Sigmoid colon (tissue), 7 donors: Measurements from ENCODE around the gene FOLR3. TPM values are rescaled to one million over a fixed set of nuclear protein-coding genes. Genes with fewer than 3 reads are reported as not detected.
"Not testable (repeated sequence)": the region's sequence is repeated elsewhere in the genome, so short reads cannot be mapped to it uniquely, and the experiment has no call there.

Source experiments
- DNase-seq: peaks from one replicate; pipeline ENCODE4 v3.0.0-alpha.2; 2019
- H3K27ac ChIP-seq, 4 donors: fragments of 200-600 bp; sonication (generic); one replicate each; pipeline ENCODE4 v1.5.1; 2016 to 2019; ENCODE audit warnings: mild to moderate bottlenecking in 1 of 4
- H3K27me3 ChIP-seq, 3 donors: fragments of 200-600 bp; sonication (generic); one replicate each; pipeline ENCODE4 v1.5.1; 2019; ENCODE audit warnings: mild to moderate bottlenecking in 1 of 3
- H3K36me3 ChIP-seq, 4 donors: fragments of 200-600 bp; sonication (generic); one replicate each; pipeline ENCODE4 v1.5.1; 2016 to 2019
- H3K4me1 ChIP-seq, 4 donors: fragments of 200-600 bp; sonication (generic); one replicate each; pipeline ENCODE4 v1.5.1; 2017 to 2019
- H3K4me3 ChIP-seq, 4 donors: fragments of 200-600 bp; sonication (generic); one replicate each; pipeline ENCODE4 v1.5.1; 2017 to 2019; ENCODE audit warnings: mild to moderate bottlenecking in 2 of 4, moderate library complexity in 1 of 4
- H3K9me3 ChIP-seq, 4 donors: fragments of 200-600 bp in 3 of 4; sonication (generic) in 3 of 4; one replicate each; pipeline versions ENCODE4 v1.5.1 to v1.6.1; 2013 to 2019
- EP300 ChIP-seq, 4 donors: sonication (generic); formaldehyde crosslinking; IDR thresholded peaks; one replicate each; pipeline ENCODE4 v1.6.1; 2017; ENCODE audit warnings: antibody characterized with exemption in 4 of 4
- POLR2A ChIP-seq, 2 donors: fragments of 450-650 bp; IDR thresholded peaks; one replicate each; pipeline ENCODE4 v1.6.1; 2016; ENCODE audit warnings: antibody characterized with exemption in 2 of 2, mild to moderate bottlenecking in 2 of 2, moderate library complexity in 2 of 2
- POLR2AphosphoS5 ChIP-seq, 4 donors: sonication (generic); formaldehyde crosslinking; IDR thresholded peaks; one replicate each; pipeline ENCODE4 v1.6.1; 2017; ENCODE audit warnings: antibody characterized with exemption in 4 of 4
- WGBS, 2 donors: extraction: QIAGEN DNeasy Blood & Tissue Kit; methylation state at CpG; one replicate each; pipeline ENCODE4 v1.1.7; 2013; 5-methylcytosine and 5-hydroxymethylcytosine counted together
- intact Hi-C: fragments of 100-400 bp; cut with DNase I; formaldehyde crosslinking; loops from one replicate; pipeline ENCODE4 v1.15.1; 2023
- polyA plus RNA-seq, 3 donors: library from polyadenylated mRNA; stranded (reverse); fragments of 200-250 nt; gene quantifications; one replicate each; pipeline ENCODE4 v1.2.3, GENCODE V29; 2013
- total RNA-seq, 4 donors: library from RNA; depleted of rRNA; stranded (reverse); fragments of >200 nt; gene quantifications; one replicate each; pipeline ENCODE4 v1.1.0, GENCODE V29; 2016
- TF ChIP-seq, protein P1 (sequence below), 4 experiments: fragments of 450-650 bp in 3 of 4; fragments of 200-600 bp in 1 of 4; IDR thresholded peaks; one replicate each; pipeline ENCODE4 v1.5.1; 2016 to 2019; ENCODE audit warnings: antibody characterized with exemption in 4 of 4, mild to moderate bottlenecking in 3 of 4, moderate library complexity in 2 of 4
- donor health status: healthy with polysubstance abuse.
- donor health status: Bipolar disorder and iron deficiency.
- donor health status: healthy.

The FOLR3 gene
- total and polyA plus RNA-seq, 7 donors, result 0.16 TPM; not detected in 6

DNA sequence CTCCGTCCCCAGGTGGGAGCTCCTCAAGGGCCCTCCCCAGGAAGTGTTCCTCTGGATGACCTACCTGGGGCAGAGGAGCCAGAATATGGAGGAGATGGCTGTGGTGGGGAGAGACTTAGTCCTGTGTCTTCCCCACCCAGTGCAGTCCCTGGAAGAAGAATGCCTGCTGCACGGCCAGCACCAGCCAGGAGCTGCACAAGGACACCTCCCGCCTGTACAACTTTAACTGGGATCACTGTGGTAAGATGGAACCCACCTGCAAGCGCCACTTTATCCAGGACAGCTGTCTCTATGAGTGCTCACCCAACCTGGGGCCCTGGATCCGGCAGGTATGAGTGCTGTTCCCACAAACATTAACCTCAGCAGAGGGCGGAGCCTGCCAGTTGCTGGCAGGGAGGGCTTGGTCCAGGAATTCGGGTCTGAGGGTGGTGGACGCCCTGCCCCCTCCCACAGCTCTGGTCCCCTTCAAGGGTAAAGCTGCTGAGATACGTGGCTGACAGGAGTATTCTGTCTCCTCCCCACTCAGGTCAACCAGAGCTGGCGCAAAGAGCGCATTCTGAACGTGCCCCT, 3.4 kb downstream of the FOLR3 start:
- H3K4me1 ChIP-seq, result no peaks in the 10 kb centered on the region
- H3K9me3 ChIP-seq, result no peaks in the 10 kb centered on the region
- H3K4me3 ChIP-seq, result no peak overlapping the region
- no peak for DNase-seq
- H3K27ac ChIP-seq, result no peak overlapping the region
- intact Hi-C loops, result no loop called here
- H3K27me3 ChIP-seq, result no peaks in the 10 kb centered on the region
- H3K36me3 ChIP-seq, result no peaks in the 10 kb centered on the region
- TF ChIP-seq EP300 (IDR thresholded peaks at IDR 0.05) (no peak), POLR2AphosphoS5 (IDR thresholded peaks at IDR 0.05) (no peak), POLR2A (IDR thresholded peaks at IDR 0.05) (no peak)
- TF ChIP-seq, protein P1, sequence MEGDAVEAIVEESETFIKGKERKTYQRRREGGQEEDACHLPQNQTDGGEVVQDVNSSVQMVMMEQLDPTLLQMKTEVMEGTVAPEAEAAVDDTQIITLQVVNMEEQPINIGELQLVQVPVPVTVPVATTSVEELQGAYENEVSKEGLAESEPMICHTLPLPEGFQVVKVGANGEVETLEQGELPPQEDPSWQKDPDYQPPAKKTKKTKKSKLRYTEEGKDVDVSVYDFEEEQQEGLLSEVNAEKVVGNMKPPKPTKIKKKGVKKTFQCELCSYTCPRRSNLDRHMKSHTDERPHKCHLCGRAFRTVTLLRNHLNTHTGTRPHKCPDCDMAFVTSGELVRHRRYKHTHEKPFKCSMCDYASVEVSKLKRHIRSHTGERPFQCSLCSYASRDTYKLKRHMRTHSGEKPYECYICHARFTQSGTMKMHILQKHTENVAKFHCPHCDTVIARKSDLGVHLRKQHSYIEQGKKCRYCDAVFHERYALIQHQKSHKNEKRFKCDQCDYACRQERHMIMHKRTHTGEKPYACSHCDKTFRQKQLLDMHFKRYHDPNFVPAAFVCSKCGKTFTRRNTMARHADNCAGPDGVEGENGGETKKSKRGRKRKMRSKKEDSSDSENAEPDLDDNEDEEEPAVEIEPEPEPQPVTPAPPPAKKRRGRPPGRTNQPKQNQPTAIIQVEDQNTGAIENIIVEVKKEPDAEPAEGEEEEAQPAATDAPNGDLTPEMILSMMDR (IDR thresholded peaks at IDR 0.05), result no peak
- WGBS, 2 donors, result 69 to 84% methylated on average over 12 of the region's 12 CpGs

DNA sequence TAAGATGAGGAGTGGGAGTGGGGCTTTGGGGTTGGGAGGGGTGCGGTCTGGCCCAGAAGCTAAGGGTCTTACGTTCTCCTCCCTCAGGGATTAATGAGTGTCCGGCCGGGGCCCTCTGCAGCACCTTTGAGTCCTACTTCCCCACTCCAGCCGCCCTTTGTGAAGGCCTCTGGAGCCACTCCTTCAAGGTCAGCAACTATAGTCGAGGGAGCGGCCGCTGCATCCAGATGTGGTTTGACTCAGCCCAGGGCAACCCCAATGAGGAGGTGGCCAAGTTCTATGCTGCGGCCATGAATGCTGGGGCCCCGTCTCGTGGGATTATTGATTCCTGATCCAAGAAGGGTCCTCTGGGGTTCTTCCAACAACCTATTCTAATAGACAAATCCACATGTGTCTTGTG, 4.0 kb downstream of the FOLR3 start:
- intact Hi-C loops, result no loop called here
- Histone ChIP-seq H3K27me3 (no peaks in the 10 kb centered on the region), H3K36me3 (no peaks in the 10 kb centered on the region), H3K4me1 (no peaks in the 10 kb centered on the region), H3K4me3 (no peak overlapping the region), H3K27ac (no peak overlapping the region), H3K9me3 (no peaks in the 10 kb centered on the region)
- no peak for DNase-seq
- WGBS, 2 donors, result 92 to 93% methylated on average over 11 of the region's 11 CpGs
- TF ChIP-seq, protein P1 (IDR thresholded peaks at IDR 0.05), result no peak
- TF ChIP-seq POLR2A (IDR thresholded peaks at IDR 0.05) (no peak), EP300 (IDR thresholded peaks at IDR 0.05) (no peak), POLR2AphosphoS5 (IDR thresholded peaks at IDR 0.05) (no peak)

DNA sequence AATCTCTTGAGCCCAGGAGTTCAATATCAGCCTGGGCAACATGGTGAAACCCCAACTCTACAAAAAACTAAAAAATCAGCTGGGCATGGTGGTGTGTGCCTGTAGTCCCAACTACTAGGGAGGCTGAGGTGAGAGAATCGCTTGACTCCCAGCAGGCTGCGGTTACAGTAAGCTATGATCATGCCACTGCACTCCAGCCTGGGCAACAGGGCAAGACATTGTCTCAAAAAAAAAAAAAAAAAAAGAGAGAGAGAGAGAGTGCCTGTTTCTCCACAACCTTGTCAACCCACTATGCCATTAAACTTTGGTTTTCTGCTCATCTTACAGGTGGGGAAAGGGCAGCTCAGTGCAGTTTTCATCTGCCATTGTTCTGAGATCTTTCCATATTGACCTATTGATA, 5.1 kb downstream of the FOLR3 start:
- H3K27me3 ChIP-seq, result no peaks in the 10 kb centered on the region
- no peak for TF ChIP-seq POLR2AphosphoS5 (IDR thresholded peaks at IDR 0.05)
- no peak for TF ChIP-seq EP300 (IDR thresholded peaks at IDR 0.05)
- no peak for TF ChIP-seq POLR2A (IDR thresholded peaks at IDR 0.05)
- TF ChIP-seq, protein P1 (IDR thresholded peaks at IDR 0.05), result no peak
- H3K9me3 ChIP-seq, result no peaks in the 10 kb centered on the region

DNA sequence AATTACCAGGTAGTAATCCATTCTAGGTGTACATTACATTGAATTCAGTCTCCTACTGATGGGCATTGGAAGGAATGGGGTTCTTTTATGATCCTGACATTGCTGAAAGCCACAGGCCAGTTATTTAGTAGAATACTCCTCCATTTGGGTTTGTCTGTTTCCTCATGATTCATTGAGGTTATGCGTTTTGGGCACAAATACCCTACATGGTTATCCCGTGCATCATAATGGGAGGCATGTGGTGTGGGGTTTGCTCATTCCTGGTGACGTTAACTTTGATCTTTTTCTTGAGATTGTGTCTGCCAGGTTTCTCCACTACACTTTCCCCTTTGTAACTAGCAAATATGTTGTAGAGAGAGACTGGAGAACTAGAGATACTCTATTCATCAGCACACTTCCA, 5.5 kb downstream of the FOLR3 start:
- no peak for DNase-seq
- TF ChIP-seq, protein P1 (IDR thresholded peaks at IDR 0.05), result no peak
- TF ChIP-seq POLR2AphosphoS5 (IDR thresholded peaks at IDR 0.05), result no peak
- no peak for TF ChIP-seq POLR2A (IDR thresholded peaks at IDR 0.05)
- Histone ChIP-seq H3K27me3 (no peaks in the 10 kb centered on the region), H3K27ac (no peak overlapping the region), H3K4me3 (no peak overlapping the region), H3K36me3 (no peaks in the 10 kb centered on the region), H3K4me1 (no peaks in the 10 kb centered on the region), H3K9me3 (no peaks in the 10 kb centered on the region)
- intact Hi-C loops, result no loop called here
- WGBS, 2 donors, result 86 to 89% methylated on average over 3 of the region's 3 CpGs

More for the DNA sequence above, 5.1 kb downstream of the FOLR3 start:
- no peak for DNase-seq
- intact Hi-C loops, result no loop called here
- no peak overlapping the region for H3K4me3 ChIP-seq
- no peaks in the 10 kb centered on the region for H3K4me1 ChIP-seq
- H3K36me3 ChIP-seq, result no peaks in the 10 kb centered on the region
- WGBS, 2 donors, result 96 to 98% methylated on average over 2 of the region's 2 CpGs
- no peak overlapping the region for H3K27ac ChIP-seq

DNA sequence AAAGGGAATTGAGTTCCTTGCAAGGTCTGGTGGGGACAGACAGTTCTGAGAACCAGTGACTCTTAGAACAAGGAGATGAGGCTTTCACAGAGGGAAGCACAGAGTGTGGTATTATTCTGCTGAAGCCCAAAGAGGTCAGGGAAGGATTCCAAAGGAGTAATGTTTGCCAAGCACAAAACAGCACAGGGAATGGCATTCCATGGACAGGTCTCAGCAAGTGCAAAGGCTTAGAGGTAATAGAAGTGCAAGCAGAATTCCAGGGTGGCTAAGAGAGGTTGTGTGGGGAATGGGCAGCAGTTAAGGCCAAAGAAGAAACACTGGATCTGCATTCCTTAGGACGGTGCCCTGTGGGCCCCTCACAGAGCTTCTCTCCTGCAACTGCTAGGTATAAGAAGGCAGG, 6.6 kb downstream of the FOLR3 start:
- H3K4me3 ChIP-seq, H3K36me3 ChIP-seq, H3K27me3 ChIP-seq, DNase-seq, H3K9me3 ChIP-seq, H3K27ac ChIP-seq, intact Hi-C loops, H3K4me1 ChIP-seq: not testable (repeated sequence)
- 68 to 80% methylated on average over 1 of the region's 1 CpG for WGBS, 2 donors

DNA sequence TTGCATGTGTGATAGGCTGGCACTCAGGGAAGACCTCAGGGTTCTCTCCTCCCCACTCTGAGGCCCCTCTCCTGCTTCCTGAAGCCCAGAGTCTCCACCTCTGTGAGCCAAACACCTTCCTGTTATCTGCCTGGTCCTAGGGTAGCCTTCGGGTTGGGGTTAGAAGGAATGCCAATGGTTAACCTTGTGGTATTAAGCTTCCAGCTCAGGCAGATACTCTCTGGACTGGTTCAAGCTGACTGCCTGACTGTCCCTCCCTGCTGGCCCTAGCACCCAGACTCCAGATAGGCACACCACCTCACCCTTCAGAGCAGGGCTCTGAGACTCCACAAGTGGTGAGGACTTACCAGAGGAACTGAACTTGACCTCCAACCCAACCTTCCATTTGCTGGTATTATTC, 7.0 kb downstream of the FOLR3 start:
- intact Hi-C loops, DNase-seq, H3K4me1 ChIP-seq, H3K36me3 ChIP-seq, H3K27ac ChIP-seq, H3K9me3 ChIP-seq, H3K27me3 ChIP-seq, H3K4me3 ChIP-seq: not testable (repeated sequence)
- 26 to 90% methylated on average over 1 of the region's 1 CpG for WGBS, 2 donors
